ENCODE data around the gene GRAMD2B.
"Not testable (repeated sequence)": the region's sequence is repeated elsewhere in the genome, so short reads cannot be mapped to it uniquely, and the experiment has no call there.

GRAMD2B gene

GRCh38 chr5:126422994-126423788 is at the start of gene GRAMD2B:
GRAMD2B (plus strand) TSS chr5:126423409; CDS start chr5:126423607, 198 bp downstream.
- DNase-seq (ENCODE audit: low read depth): peak; percentile 50

- DNase-seq (ENCODE audit: low read depth): no peak
These were observed 49.1 kb upstream of the GRAMD2B start for GRCh38 chr5:126374109-126374416.

- no peak for DNase-seq (ENCODE audit: low read depth)
These were observed 46.8 kb upstream of the GRAMD2B start for GRCh38 chr5:126376443-126376842.

- DNase-seq (ENCODE audit: low read depth): no peak
These were observed 45.8 kb upstream of the GRAMD2B start for GRCh38 chr5:126377424-126377823.

GRCh38 chr5:126380316-126380715 is 42.9 kb upstream of the GRAMD2B start:
- DNase-seq (ENCODE audit: low read depth): not testable (repeated sequence)

- no peak for DNase-seq (ENCODE audit: low read depth)
These were observed 40.0 kb upstream of the GRAMD2B start for GRCh38 chr5:126383246-126383645.

- no peak for DNase-seq (ENCODE audit: low read depth)
These were observed 39.4 kb upstream of the GRAMD2B start for GRCh38 chr5:126383776-126384175.

GRCh38 chr5:126384985-126385384 is 38.2 kb upstream of the GRAMD2B start:
- no peak for DNase-seq (ENCODE audit: low read depth)

- no peak for DNase-seq (ENCODE audit: low read depth)
These were observed 37.4 kb upstream of the GRAMD2B start for GRCh38 chr5:126385524-126386502.

GRCh38 chr5:126389179-126389578 is 34.0 kb upstream of the GRAMD2B start:
- DNase-seq (ENCODE audit: low read depth): no peak

GRCh38 chr5:126390051-126390450 is 33.2 kb upstream of the GRAMD2B start:
- DNase-seq (ENCODE audit: low read depth): no peak

GRCh38 chr5:126391386-126391785 is 31.8 kb upstream of the GRAMD2B start:
- DNase-seq (ENCODE audit: low read depth): no peak

GRCh38 chr5:126394211-126394788 is 28.9 kb upstream of the GRAMD2B start:
- no peak for DNase-seq (ENCODE audit: low read depth)

- DNase-seq (ENCODE audit: low read depth): no peak
These were observed 28.0 kb upstream of the GRAMD2B start for GRCh38 chr5:126395198-126395597.

- no peak for DNase-seq (ENCODE audit: low read depth)
These were observed 27.6 kb upstream of the GRAMD2B start for GRCh38 chr5:126395605-126396004.

- DNase-seq (ENCODE audit: low read depth): not testable (repeated sequence)
These were observed 26.5 kb upstream of the GRAMD2B start for GRCh38 chr5:126396721-126397120.

- DNase-seq (ENCODE audit: low read depth): no peak
These were observed 24.4 kb upstream of the GRAMD2B start for GRCh38 chr5:126398791-126399190.

GRCh38 chr5:126400621-126401251 is 22.5 kb upstream of the GRAMD2B start:
- DNase-seq (ENCODE audit: low read depth): no peak

GRCh38 chr5:126402621-126403555 is 20.3 kb upstream of the GRAMD2B start:
- no peak for DNase-seq (ENCODE audit: low read depth)

GRCh38 chr5:126403876-126404275 is 19.3 kb upstream of the GRAMD2B start:
- no peak for DNase-seq (ENCODE audit: low read depth)

- no peak for DNase-seq (ENCODE audit: low read depth)
These were observed 12.6 kb upstream of the GRAMD2B start for GRCh38 chr5:126410623-126411022.

Measured in T-helper 22 cell (primary cell).